ENCODE results near the gene SPOCD1.

The SPOCD1 gene

DNA sequence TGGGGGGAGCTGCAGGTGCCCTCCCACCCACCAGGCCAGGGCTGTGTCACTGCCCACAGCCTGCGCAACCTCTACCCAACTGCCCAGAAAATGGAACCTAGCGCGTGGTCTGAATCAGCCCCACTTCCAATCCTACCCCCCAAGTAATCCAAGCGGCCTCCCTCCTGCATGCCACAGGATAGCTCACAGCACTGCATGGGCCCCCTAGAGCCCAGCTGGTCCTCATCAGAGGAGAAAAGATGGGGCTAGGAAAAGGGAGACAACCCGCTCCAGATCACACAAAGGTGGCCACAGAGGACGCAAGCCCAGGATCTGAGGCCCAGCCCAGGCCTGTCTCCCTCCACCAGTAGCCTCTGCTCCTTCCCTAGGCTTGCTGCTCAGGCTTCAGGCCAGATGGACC lies 57.8 kb downstream of the SPOCD1 start:
- DNase-seq, result no peak

DNA sequence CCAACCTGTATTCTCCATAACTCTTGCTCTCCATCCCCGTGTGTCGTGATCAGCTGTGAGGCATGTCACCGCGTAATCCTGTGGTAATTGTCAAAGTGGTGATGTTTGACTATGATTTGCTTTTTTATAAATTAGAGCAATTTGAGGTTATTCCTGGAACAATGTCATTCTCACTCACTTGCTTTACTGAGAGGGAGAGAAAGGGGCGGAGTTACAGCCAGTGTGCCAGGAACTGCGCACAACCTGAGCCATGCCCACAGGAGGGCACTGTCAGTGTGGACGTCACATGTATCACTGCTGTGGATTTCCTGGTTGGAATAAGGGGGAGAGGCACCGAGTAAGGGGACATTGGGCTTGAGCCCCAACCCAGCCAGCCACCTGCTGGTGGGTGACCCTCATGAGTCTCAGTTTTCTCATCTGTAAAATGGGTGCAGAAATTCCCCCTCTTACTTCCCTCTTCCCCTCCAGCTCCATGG lies 58.6 kb downstream of the SPOCD1 start:
- peak in 2 of 56 donors; percentile 15 to 19 for DNase-seq

DNA sequence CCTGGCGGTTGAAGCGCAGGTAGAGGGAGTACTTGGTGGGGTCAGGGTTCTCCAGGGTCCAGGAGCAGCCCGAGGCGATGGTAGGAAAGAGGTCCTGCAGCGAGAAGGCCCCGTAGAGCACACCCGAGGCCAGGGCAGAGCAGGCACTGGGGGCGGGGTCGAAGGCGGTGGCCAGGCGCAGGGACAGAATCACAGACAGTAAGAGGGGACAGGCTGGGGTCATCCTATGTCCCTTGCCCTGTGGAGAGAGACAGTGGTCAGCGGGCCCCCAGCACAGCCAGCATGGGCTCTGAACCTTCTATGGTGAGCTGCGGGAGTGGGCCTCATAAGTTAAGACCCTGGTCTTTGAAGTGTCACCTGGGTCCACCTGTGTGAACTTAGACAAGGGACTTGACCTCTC lies 59.2 kb downstream of the SPOCD1 start:
- DNase-seq, result no peak

DNA sequence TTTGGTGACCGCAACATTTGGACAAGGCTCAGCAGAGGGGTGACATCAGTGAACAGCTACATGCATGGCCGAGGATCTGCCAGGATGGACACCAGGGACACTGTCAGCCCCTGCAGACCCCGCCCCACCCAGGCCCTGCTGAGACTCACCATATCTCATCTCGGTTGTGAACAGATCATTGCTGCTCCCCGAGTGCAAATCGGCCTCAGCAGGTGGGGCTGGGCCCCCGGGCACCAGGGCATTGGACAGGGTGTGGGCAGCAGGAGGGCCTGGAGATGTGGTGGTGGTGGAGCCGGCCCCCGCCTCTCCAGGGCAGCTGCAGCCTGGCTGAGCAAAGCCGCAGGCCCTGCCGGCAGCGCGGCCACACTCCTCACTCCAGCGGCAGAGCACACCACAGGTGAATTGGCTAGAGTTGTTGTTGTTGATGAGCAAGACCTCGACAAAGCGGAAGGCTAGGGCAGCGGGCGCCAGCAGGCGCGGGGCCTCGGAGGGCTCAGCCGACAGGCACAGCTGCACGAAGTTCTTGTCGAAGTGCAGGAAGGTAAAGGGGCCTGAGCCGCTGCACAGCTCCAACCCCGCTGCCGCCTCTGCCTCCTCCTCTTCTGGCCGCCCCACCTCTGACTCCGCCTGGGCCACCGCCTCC lies 59.9 kb downstream of the SPOCD1 start:
- DNase-seq, result no peak

DNA sequence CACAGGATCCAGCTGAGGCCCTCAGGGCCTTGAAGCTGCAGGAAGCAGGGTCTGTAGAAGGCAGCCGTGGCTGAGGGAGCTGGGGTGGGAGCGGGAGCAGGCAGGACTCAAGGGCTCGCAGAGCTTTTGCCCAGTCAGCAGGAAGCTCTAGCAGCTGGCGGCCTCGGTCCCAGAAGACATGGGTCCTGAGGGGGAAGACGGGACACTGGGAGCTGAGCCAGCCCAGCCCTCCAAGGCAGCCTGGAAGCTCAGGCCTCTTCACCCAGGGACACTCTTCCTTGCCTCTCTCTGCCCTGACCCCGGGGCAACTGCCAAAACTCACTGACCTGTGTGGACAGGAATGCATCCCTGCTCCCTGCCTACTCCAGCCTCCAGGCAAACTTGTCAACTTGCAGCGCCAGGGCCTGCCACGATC lies 60.6 kb downstream of the SPOCD1 start:
- DNase-seq, result peak in 7 of 56 donors; percentile 11 to 38 (median 25)

DNA sequence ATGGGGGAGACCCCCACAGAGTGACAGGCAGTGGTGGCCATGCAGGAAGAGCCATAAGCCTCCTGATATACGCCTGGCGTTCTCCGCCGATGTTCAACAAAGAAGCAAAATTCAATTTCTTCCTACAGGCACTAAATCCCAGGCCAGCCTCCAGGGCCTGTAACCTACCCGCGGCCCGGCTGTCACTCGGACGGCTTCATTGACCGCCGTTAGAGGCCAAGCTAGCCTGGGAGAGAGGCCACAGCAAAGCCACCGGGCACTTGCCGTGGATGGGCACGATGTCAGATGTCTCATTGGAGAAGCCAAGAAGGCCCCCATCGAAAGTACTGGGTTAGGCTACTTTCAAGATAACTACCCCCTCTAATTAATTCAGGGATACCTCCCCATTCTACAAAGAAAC lies 61.4 kb downstream of the SPOCD1 start:
- DNase-seq, result peak in 2 of 56 donors; percentile 56 to 67

DNA sequence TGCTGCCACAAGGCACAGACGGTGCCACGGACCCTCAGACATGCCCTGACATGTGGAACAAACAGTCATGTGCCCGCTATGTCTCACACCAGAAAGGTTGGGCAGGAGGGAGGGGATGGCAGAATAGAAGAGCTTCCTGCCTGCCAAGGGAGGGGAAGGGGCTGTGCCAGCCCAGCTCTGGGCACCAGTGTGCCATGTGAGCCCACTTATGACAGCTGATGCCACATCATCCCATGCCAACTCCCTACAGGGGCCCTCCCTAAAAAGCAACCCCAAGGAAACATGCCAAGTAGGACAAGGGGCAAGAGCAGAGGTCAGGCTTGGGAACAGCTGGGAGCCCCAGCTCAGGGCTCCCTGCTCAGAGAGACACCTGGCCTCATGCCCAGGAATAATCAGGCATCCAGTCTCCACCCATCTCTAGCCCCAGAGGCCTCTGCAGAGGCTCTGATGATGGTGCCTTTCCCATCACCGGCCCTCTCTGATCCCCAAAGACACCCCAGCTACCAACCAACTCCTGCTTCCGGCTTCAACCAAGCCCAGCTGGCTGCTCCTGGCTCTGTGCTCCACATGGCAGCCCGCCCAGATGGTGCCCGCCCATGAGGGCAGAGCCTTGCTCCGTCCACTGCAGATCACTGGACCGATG lies 62.0 kb downstream of the SPOCD1 start:
- DNase-seq, result peak; percentile 39 to 94 (median 84)

DNA sequence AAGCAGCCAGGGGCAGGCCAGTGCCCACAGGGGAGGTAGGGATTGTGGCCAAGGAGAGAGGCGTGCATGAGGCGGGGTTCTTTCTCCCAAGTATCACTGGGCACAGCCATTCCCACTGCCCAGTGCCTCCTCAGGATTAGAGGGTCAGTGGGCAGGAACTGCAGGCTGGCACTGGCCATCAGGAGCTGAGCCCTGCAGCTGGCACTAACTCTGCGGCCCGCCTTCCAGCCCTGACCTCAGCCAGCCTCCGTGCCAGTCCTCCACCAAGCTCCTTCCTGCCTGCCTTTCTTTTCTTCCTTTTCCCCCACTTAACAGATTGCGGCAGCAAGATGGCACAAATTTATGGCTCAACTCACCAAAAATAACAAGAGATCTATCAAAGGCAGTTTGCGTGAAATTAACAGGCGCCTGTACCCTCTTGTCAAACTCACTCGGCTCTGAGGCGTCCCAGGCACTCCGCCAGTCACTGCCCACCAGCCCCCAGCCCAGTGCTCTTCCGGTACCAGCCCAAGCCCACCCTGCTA lies 62.8 kb downstream of the SPOCD1 start:
- DNase-seq, result peak in 37 of 56 donors; percentile 9 to 80 (median 45)

DNA sequence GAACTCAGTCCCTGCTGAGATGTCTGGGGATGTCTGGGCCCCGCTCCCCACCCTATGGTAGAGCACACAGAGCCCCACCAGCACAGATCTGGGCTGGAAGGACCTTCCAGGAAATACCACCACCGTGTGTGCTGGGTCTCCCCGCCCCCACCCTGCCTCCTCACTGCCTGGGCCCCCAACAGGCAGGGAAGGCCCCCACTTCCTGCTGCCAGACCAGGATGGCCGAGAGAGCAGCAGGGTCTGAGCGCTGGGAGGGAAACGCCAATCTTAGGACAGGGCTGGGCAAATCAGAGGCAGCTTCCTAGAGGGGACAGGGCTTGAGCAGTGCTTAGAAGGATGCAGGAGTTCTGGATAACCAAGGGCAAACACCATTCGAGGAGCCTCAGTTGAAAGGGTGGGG lies 63.6 kb downstream of the SPOCD1 start:
- DNase-seq, result no peak

DNA sequence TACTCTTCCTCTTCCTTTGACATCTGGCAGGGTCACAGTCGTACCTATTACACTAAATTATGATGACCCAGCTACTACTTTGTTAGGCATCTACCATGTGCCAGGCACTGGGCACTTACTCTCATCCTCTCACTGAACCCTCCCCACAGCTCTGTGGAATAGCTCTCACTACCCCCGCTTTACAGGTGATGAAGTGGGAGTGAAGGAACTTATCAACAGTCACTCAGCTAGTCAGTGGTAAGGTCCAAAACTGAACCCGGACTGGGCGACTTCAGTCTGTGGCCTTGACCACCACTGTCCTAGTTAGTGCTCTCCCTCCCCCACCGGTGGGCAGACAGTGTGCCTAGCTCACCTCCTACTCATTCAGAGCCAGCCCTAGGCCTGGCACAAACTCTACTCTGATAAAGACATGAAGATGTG lies 64.0 kb downstream of the SPOCD1 start:
- no peak for DNase-seq

DNA sequence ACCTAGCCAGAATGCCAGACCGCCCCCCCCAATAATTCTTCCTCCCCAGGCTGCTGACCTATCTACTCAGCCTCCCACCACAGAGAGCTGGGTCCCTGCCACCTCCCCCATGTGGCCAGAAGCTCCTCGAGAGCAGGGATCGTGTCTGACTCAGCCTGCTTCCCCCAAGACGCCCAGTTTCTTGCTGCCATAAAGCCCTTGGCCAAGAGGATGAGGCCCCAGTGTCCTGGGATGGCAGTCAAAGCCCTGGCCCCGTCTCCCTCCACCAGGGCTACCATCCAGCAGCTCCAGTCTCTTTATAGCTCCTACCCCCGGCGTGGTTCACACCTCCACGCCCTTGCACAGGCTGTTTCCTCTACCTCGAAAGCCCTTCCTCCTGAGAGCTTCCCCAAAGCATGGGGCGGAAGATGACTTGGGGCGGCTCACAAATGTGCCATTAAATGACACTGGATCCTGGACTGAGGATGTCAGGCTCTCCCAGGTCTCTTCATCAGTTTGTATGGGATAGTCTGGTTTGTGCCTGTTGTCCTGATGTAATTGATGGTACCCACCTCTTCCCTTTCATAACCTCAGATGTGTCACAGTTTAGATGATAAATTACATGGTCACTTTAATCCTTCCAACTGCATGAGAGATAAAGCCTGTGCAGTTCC lies 64.8 kb downstream of the SPOCD1 start:
- peak in 3 of 56 donors; percentile 11 to 22 (median 14) for DNase-seq

DNA sequence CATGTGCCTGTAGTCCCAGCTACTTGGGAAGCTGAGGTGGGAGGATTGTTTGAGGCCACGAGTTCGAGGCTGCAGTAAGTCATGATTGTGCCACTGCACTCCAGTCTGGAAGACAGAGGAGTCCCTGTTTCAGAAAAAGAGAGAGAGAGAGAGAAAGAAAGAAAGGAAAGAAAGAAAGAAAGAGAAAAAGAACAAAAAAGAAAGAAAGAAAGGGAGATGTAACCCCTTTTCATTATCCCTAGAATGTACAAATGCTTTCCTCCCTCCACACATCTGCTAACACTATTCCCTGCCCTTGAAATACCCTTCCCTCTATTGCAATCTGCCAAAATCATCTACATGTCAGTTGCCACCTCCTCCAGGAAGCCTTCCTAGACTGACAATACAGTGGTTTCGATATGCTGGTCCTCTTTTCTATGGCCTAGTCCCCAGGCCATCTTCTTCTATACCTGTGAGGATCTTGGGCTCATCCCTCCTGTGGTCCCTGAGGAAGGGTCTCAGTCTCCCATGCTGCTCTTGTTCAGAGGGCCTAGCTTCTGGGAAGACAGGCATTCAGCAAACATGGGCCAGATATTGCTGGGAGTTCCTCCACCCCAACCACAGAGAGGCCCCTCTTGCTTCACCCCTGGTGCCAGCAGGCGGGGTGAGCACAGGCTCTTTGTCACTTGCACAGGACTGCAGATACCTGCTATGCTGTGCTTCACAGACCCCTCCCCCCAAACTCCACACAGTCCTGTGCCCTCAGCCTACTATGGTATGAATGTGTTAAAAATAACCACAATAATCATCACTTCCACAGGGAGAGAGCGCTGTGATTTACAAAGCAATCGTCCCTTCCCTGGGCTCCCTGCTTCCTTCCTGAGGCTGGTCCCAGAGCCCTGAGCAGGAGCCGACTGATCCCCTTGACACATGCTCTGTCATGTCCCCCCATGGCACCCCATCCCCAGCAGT lies 65.8 kb downstream of the SPOCD1 start:
- DNase-seq, result no peak

DNA sequence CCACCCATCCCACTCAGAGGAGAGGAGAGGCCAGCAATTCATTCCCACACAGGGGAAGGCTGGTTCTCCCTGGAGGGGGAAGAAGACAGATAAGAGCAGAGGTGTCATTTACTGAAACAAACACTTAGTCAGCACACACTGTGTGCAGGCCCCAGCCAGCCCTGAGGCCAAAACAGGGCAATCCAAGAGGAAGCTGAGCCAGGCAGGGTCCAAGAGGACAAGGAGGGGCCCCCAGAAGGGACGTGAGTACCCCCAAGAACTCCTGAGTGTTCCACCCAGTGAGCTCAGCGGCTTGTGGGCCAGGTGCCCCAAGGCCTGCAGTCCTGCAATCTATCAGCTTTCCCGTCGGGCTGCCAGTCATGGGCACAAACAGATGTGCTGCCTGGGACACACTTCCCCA lies 67.5 kb downstream of the SPOCD1 start:
- DNase-seq, result no peak

DNA sequence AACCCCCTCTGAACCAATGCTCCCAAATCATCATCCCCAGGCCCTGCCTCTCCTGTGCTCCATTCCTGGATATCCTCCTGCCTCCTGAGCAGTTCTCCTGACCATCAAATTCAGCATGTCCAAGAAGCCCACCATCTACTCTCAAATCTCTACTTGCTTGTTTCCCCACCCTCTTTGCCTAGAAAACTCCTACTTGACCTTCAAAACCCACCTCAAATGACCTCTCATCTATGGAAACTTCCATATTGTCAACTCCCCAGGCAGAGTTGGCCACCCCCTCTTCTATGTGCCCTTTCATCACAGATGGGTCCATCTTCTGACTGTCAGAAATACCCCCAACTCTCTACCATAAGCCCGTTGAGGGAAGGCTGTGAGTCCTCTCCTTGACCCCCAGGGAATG lies 68.5 kb downstream of the SPOCD1 start:
- DNase-seq, result no peak

DNA sequence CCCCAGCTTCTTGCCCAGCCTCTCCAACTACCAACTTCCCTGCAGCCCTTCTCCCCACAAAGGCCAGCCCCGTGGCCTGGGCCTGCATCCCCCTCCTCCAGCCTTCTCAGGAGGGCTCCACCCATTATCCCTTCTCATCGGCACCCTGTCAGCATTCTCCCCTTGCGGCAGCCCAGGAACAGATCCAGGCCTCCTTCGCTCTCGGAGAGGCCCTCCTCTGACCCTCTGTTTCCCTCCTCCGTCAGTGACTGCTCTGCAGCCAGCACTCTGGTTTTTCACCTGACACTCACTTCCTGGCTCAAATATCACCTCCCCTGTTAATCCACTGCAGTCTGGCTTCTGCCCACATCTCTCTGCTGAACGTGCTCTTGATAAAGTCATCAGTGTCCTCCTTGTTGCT lies 69.1 kb downstream of the SPOCD1 start:
- DNase-seq, result no peak

DNA sequence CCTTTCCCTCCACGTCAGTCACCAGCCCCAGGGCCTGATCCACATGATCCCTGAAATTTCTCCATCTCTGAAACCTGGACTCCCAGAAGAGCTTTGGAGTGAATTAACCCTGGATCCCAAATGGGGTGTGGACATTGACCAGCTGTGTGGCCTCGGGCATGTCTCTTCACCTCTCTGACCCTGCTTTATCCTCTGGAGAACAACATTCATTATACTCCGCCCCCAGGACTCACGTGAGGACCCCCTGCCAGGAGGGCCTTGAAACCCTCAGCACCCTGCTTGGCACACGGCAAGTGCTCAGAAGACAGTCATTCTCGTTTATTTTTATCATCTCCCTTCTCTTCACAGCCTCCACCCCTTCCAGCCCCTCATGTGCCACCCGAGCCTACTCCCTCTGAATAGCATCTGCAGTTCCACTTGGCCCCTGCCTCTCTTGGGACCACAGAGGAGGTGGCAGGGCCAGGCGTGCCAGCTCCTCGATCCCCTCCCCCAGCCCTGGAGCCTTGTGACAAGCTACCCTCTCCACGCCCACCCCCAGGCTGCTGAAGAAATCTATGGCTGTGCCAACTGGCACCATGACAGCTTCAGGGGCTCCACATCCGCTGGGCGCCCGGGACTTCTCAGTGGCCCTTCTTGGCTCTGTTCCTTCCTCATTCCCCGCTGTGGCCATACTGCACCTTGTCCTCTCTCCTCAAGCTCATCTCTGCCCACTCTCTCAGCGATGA lies 69.7 kb downstream of the SPOCD1 start:
- peak in 16 of 56 donors; percentile 10 to 76 (median 32) for DNase-seq

DNA sequence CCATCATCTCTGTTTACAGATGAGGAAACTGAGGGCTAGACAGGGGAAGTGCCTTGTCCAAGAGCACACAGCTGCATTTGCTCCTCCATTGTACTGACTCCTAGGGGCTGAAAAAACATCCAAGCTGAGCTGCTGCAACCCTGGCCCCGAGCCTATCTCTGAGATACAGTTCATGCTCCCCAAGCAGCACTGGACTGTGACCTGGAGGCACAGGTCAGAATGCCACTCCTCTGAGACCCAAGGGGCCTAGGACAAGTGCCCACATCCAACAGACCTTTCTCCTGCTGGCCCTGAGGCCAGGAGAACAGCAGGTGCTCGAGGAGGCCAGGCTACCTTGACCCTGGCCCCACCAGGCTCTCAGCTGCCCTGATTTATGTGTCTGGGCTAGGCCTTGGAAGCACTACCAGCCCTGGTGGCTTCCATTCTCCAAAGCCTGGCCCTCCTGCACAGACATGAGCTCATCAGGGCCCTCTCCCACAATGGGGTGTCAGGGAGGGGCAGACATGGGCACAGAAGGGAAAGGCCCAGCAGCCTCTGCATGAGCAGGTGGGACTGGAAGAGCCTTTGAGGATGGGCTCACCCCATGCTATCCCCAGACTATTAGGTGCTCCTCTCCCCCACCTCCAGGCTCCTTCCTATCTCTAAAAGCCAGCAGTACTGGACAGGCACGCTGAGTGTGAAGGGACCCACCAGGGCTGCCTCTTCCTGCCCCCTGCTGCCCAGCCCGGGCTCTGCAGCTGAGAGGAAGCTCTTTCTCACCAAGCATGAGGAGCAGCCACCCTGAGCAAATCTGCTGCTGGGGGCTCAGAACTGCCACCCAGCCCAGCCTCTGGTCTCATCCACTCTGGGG lies 70.5 kb downstream of the SPOCD1 start:
- peak in 39 of 56 donors; percentile 17 to 77 (median 40) for DNase-seq

DNA sequence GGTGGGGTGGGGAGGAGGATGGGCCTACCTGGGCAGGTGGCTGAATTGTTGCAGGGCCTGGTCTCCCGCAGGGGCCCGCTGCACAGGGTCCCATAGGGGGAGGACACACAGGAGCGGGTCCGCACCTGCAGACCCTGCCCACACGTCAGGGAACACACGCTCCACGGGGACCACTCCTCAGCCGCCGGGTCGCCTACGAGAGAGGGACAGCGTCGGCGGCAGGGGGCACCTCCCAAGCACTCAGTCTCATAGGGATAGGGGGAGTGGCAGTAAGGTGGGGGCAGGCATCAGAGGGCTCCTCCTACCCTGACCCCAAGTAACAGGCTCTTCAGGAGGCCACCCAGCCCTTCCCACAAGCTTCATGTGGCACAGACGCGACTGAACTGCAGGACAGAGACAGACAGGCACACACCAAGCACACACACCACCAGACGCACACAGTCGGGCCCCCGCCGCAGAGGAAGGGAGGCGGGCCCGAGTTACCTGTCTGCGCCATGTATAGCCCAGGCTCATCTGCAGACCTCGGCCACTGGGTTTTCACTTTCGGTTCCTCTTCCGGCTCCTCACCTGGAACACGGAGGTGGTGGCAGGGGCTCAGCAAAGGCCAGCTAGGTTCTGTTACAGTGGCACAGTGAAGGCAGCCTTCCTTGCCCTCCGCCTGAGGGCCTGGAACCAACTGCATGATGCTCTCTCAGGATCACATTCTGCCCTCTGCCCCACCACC lies 71.5 kb downstream of the SPOCD1 start:
- DNase-seq, result no peak

Measured in amygdala (tissue), 56 donors.